GM21786 (cell line): ENCODE measurements around the gene DNAH12.
"Not testable (repeated sequence)": the region's sequence is repeated elsewhere in the genome, so short reads cannot be mapped to it uniquely, and the experiment has no call there.

Experiments
- ATAC-seq: cut with Tn5 transposase; IDR thresholded peaks from one replicate; pipeline ENCODE4 v1.9.1; 2021; ENCODE audit not compliant: unreplicated experiment

The DNAH12 gene

DNA sequence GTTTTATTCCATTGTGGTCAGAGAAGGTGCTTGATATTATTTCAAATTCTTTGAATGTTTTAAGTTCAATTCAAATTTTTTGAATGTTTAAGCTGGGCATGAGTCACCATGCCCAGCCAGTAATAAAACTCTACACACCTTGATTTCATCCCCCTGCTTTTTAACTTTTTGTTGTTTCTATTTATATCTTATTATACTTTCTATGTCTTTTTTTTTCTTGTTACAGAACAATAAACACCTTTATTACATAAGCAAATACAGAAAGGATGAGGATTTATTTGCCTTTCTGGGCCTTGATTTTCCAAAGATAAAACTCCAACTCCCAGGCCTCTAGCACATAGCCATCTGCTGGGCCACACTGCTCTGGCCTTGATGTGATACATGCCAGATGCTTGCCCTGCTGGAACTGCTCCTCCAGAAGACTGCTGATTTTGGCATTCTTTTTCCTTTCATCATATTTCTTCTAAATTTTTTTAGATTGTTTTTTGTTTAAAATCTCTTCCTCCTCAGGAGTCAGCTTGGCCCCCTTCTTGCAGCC, 14.0 kb downstream of the DNAH12 start:
- ATAC-seq, result no peak

DNA sequence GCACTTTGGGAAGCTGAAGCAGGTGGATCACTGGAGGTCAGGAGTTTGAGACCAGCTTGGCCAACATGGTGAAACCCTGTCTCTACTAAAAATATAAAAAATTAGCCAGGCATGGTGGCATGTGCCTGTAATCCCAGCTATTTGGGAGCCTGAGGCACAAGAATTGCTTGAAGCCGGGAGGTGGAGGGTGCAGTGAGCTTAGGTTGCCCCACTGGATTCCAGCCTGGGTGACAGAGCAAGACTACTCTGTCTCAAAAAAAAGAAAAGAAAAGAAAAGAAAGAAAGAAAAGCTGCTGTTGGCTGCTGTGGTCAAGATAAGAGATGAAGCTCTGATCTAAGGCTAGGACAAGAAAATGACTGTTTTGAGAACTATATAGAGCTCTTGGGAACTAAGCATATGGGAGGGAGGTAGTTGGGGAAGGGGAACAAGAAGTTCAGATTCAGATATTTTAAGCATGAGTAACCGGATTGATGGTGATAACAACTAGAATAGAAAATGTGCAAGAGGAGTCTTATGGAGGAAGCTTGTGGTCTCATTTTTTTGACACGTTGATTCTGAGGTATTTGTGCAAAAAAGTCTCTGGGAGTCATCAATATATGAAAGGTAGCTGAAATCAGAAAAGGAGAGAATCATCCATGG, 25.7 kb downstream of the DNAH12 start:
- ATAC-seq, result no peak

DNA sequence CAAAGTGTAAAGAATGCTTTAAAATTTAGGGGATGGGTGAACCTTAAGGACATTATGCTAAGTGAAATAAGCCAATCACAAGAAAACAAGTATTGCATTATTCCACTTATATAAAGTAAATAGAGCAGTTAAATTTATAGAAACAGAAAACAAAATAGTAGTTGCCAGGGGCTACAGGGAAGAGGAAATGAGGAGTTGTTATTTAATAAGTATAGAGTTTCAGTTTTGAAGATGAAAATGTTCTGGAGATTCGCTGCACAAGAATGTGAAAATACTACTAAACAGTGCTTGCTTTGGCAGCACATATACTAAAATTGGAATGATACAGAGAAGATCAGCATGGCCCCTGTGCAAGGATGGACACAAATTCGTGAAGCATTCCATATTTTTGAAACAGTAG, 32.0 kb downstream of the DNAH12 start:
- ATAC-seq, result no peak

DNA sequence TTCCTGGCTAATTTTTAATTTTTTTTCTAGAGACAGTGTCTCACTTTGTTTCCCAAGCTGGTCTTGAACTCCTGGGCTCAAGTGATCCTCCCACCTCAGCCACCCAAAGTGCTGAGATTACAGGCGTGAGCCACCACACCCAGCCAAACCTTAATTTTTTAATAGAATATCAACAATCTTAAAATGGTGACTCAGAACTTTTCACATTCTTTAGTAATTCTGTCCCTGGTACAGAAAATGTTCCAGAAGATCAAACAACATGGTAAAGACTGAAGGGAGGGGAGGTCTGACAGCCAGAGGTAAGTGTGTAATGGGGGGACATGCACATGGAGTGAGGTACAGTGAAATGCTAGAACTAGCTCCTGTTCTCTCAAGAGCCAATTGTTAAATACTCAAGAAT, 38.2 kb downstream of the DNAH12 start:
- no peak for ATAC-seq

DNA sequence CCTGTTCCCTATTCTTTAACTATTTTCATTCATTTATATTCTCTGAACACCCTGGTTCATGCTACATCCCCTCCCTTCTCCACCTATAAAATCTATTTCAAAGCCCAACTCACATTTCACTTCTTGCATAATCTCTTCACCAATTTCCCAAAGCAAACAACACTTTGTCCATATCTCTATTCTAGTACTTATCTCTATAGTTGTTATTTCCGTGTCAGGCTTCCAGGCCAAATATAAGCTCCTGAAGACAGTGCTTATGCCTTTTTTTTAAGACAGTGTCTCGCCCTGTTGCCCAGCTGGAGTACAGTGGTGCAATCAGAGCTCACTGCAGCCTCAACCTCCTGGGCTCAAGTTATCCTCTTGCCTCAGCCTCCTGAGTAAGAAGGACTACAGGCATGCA, 43.6 kb downstream of the DNAH12 start:
- ATAC-seq, result no peak

DNA sequence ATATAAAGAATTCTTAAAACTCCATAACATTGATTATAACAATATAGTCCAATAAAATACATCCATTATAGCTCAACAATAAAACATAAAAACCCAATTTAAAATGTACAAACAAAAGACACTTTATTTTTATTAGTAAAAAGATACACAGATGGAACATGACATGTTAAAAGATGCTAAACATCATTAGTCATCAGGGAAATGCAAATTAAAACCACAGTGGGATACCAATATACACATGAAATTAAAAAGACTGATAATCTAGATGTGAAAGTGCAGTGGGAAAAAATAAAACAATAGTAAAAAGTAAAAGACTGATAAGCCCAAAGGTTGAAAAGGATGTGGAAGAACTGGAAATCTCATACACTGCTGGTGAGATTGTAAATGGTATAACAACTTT, 46.2 kb downstream of the DNAH12 start:
- no peak for ATAC-seq

DNA sequence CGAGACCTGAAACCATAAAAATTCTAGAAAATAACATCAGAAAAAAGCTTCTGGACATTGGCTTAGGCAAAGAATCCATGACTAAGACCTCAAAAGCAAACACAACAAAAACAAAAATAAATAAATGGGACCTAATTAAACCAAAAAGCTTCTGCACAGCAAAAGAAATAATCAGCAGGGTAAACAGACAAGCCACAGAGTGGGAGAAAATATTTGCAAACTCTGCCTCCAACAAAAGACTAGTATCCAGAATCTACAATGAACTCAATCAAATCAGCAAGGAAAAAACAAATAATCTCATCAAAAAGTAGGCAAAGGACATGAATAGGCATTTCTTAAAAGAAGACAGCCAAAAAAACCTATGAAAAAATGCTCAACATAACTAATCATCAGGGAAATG, 59.6 kb downstream of the DNAH12 start:
- no peak for ATAC-seq

DNA sequence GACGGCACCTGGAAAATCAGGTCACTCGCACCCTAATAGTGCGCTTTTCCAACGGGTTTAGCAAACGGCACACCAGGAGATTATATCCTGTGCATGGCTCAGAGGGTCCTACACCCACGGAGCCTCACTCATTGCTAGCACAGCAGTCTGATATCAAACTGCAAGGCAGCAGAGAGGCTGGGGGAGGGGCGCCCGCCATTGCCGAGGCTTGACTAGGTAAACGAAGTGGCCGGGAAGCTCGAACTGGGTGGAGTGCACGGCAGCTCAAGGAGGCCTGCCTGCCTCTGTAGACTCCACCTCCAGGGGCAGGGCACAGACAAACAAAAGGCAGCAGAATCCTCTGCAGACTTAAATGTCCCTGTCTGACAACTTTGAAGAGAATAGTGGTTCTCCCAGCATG, 67.0 kb downstream of the DNAH12 start:
- not testable (repeated sequence) for ATAC-seq

DNA sequence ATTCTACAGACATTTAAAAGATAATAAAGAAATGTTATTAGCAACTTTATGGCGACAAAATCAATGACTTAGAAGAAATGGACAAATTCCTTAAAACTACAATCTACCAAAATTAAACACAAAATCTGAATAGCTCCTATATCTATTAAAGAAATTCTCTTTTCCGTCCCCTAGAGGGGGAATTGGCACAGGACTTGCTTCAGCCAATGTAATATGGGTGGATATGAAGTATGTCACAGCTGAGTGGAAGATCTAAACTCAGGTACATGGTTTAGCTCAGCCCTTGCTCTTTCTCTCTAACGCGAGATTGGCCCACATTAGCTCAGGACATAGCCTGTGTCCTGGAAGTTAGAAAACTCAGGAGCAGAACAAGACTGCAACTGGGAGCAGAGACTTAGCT, 79.3 kb downstream of the DNAH12 start:
- no peak for ATAC-seq

DNA sequence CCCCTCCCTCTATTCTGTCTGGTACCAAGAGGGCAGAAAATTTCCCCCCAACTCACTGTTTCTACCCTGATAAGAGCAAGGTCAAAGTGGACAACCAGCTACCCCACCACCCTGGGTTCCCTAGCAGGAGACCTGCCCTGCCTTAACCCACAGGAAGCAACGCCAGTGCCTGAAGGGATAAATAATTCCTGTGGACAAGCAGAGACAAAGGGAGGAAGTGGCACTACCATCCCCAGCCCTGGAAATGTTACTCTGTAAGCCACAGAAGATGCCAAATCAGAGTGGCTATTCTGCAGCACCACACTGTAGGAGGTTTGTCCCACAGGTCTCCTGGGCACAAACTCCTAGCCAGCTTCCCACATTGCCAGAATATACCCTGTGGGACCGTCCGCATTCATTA, 80.1 kb downstream of the DNAH12 start:
- ATAC-seq, result no peak

DNA sequence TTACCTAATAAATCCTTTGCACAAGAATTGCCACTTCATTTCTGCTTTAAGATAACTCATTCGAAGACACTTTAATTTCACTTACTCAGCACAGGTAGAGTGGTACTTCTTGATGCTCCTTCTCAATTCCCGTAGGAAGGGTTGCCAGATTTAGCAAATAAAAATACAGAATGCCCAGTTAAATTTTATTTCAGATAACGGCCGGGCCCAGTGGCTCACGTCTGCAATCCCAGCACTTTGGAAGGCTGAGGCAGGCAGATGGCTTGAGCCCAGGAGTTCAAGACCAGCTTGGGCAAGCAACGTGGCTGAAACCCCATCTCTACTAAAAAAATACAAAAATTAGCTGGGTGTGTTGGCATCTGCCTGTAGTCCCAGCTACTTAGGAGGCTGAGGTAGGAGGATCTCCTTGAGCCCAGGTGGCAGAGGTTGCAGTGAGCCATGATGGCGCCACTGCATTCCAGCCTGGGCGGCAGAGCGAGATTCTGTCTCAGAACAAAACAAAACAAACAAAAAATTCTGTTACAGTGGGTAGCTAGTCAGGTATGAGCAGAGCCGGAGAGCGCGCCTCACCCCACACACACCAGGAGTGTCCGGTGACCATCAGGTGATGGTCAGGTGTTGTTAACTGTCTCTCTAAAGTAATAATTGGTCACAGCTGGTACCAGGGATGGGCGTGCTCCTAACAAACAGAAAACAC, 92.8 kb downstream of the DNAH12 start:
- ATAC-seq, result no peak

DNA sequence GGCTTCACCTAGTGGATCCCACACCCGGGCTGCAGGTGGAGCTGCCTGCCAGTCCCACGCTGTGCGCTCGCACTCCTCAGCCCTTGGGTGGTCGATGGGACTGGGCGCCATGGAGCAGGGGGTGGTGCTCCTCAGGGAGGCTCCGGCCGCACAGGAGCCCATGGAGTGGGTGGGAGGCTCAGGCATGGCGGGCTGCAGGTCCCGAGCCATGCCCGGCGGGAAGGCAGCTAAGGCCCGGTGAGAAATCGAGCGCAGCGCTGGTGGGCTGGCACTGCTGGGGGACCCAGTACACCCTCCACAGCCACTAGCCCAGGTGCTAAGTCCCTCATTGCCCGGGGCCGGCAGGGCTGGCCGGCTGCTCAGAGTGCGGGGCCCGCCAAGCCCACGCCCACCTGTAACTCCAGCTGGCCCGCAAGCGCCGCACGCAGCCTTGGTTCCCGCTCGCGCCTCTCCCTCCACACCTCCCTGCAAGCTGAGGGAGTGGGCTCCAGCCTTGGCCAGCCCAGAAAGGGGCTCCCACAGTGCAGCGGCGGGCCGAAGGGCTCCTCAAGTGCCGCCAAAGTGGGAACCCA, 94.8 kb downstream of the DNAH12 start:
- not testable (repeated sequence) for ATAC-seq

DNA sequence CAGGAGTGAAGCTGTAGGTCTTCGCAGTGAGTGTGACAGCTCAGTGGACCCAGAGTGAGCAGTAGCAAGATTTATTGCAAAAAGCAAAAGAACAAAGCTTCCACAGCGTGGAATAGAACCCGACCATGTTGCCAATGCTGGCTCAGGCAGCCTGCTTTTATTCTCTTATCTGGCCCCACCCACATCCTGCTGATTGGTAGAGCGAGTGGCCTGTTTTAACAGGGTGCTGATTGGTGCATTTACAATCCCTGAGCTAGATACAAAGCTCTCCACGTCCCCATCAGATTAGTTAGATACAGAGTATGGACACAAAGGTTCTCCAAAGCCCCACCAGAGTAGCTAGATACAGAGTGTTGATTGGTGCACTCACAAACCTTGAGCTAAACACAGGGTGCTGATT, 95.7 kb downstream of the DNAH12 start:
- ATAC-seq, result not testable (repeated sequence)

DNA sequence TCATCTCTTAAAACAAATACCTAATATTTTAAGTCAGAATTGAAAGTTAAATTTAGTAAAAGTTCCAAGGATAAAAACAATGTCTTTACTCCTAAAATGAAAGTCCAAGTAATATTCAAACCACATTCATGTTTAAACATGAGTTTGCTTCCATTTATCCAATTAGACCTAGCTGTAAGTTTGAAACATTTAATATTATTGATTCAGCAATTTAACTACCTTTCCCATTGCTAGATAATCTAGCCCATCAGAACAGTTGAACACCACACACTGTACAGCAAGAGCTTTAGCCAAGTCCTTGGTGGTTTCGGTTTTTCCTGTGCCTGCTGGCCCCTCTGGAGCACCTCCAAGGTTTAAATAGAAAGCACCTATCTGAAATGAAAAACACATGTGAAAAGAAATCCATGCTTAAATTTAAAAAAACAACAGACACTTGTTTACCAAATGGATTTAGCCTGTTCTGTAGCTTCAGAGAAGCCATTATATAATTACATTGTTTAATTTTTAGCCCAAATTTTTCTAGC, 97.8 kb downstream of the DNAH12 start:
- no peak for ATAC-seq

DNA sequence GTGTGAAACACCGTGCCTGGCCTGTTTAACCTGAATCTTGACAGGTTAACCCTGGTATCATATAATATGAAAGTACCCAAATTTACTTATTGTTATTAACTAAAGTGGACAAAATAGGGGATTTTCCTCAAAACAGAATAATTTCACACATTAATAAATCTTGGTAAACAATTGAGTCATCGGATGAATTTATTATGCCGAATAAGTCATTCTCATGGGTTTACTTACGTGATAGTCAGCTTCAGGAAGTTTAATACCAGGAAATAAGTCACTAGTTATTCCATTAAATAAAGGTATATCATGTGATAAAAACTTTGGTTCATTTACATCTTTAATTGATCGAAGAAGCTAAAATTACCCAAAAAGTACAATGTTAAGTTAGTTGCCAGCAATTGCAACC, 99.7 kb downstream of the DNAH12 start:
- no peak for ATAC-seq

DNA sequence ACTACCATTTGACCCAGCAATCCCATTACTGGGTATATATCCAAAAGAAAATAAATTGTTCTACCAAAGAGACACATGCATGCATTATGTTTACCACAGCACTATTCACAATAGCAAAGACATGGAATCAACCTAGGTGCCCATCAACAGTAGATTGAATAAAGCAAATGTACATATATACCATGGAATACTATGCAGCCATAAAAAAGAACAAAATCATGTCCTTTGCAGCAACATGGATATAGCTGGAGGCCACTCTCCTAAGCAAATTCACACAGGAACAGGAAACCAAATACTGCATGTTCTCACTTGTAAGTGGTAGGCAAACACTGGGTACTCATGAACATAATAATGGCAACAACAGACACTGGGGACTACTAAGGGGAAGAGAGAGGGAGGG, 104.0 kb downstream of the DNAH12 start:
- ATAC-seq, result not testable (repeated sequence)

DNA sequence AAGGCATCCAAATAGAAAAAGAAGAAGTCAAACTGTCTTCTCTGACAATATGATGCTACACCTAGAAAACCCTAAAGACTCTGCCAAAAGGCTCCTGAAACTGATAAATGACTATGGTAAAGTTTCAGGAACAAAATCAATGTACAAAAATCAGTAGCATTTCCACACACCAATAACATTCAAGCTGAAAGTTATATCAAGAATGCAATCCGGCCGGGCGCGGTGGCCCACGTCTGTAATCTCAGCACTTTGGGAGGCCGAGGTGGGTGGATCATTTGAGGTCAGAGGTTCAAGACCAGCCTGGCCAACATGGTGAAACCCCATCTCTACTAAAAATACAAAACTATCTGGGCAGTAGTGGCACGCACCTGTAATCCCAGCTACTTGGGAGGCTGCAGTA, 105.7 kb downstream of the DNAH12 start:
- not testable (repeated sequence) for ATAC-seq

DNA sequence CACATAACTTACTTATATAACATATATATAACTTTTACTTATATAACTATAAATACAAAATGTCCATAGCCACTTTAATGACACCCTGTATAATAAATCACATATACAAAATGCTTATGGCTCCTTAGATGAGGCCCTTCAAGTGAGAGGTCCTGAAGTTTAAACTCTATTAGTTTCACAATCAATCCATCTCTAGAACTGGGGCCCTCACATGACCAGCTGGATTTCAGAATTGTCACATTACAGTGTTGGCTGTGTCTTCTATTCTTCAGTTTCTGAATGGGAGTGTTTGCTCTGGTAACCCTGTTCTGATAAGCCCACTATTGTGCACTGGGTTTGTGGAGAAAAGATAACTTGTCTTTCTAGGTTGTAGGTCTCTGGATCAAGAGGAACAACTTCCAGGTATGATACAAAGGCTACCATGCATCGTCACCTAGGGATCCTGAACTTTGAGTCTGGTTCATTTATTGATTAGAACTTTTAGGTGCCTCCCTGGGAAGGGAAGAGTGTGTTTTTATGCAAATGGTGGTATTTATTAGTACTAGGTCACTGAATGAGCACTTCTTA, 107.9 kb downstream of the DNAH12 start:
- no peak for ATAC-seq

DNA sequence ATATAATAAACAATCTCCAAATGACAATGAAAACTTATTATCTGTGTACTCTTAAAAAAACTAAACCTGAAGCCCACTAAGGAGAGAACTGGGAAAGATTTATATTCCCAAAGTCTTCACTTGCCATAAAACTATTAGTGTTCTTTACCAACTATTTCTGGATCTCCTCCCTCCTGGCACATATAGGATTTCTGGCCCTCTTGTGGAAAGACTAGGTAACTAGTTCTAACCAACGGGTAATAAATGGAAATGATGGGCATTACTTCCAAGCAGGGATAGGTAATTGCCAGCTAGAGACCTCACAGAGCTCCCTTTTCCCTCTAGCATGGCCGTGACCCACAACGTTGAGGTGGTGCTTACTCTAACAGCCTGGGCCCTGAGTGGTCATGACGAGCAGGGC, 110.1 kb downstream of the DNAH12 start:
- ATAC-seq, result no peak

DNA sequence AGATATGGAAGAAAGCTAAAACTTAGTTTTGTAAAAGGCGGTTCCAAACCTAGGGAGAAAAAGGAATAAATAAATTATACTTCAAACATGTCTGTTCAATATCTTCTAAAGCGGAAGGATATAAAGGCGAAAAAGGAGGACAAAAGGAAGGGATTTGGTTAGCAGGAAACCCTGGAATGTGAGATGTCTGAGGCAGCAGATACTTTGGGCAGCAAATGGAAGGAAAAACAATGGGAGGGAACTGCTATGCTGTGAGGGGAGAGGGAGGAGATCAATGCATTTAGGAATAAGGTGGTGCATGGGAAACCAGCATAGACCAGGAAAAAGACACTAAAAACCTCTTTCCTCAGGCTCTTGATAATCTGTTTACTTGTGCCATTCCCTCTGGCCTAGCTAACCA, 120.8 kb downstream of the DNAH12 start:
- no peak for ATAC-seq

DNA sequence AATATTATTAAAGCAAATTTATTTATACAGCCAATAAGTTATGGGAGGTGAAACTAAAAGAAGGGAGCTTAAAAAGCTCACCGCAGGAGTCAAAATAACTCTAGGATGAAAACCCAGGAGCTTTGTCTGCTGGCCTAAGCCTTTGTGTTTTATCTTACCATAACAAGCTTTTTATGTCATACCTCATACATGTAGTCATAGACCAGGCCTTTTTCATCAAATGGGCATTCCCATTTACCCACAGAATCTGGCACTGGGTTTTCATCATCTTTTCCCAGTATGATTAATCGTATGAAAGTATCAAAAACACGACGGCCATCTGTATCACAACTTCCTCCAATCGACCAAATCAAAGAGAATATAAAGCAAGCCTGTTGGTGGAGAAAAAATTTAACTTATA, 122.8 kb downstream of the DNAH12 start:
- ATAC-seq, result no peak

DNA sequence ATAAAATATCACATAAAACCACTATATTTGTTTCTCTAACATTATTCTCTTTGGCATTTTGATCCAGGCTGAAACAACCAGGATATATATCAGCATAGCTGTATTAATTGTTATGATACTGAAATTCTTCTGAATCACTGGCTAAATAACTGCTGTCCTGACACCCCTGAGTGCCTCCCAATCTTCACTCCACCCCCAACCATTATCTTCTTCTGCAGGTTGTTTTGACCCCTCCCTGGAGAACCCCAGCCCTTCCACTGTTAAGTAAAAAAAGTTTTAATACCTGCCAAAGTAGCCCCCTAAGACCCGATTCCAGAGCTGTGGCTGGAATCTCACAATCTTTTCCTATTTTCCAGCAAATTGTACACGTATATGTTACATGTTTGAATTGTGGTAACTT, 124.1 kb downstream of the DNAH12 start:
- no peak for ATAC-seq
